Ishikawa (cell line): ENCODE data around the gene SLFN14.

Experiments used
- EP300 ChIP-seq: IDR thresholded peaks from 2 replicates; pipeline ENCODE4 v1.6.1; 2012; ENCODE audit warnings: borderline replicate concordance
- YY1 ChIP-seq: IDR thresholded peaks from 2 replicates; pipeline ENCODE4 v1.6.1; 2012; ENCODE audit warnings: low read depth
- TF ChIP-seq, protein P1 (sequence below): IDR thresholded peaks from 2 replicates; pipeline ENCODE4 v1.6.1; 2012

DNA sequence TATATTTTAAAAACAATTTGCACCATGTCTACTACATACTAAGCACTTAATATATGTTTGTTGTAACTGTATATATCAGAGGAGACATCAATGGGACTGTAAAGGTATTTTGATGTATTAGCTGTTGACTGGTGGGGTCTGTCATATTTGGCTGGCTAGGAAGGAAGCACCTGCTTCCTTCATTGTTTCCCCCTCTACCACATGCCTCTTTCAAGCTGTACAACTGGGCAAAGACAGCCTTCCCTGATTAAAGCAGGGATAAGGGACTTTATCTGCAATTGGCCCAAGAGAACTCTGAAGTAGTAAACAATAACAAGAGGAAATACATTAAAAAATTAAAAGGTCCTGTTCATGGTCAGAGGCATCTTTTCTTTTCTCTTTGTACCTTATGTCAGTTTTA is 17.6 kb downstream of the SLFN14 start:
- TF ChIP-seq YY1, result no peak
- TF ChIP-seq, protein P1, sequence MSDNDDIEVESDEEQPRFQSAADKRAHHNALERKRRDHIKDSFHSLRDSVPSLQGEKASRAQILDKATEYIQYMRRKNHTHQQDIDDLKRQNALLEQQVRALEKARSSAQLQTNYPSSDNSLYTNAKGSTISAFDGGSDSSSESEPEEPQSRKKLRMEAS, result no peak
- no peak for TF ChIP-seq EP300
